Smooth muscle cell of the brain vasculature (primary cell): ENCODE results near the gene TRIM32.
"Not testable (repeated sequence)": the region's sequence is repeated elsewhere in the genome, so short reads cannot be mapped to it uniquely, and the experiment has no call there.

ENCODE experiments used
- DNase-seq: peaks from one replicate; pipeline ENCODE4 v3.0.0-alpha.2; 2012; ENCODE audit warnings: low read depth, low spot score

The TRIM32 gene

GRCh38 chr9:116674210-116674980, 12.7 kb upstream of the TRIM32 start:
- no peak for DNase-seq

- no peak for DNase-seq
Measured at GRCh38 chr9:116683535-116683934, 3.6 kb upstream of the TRIM32 start.

GRCh38 chr9:116685166-116685565, 1.9 kb upstream of the TRIM32 start:
- no peak for DNase-seq

- DNase-seq = no peak
Measured at GRCh38 chr9:116686135-116686534, 970 bp upstream of the TRIM32 start.

GRCh38 chr9:116686693-116687073, 422 bp upstream of the TRIM32 start:
- DNase-seq = no peak

GRCh38 chr9:116687754-116688135, 640 bp downstream of the TRIM32 start:
- no peak for DNase-seq

- DNase-seq = no peak
Measured at GRCh38 chr9:116688806-116689485, 1.8 kb downstream of the TRIM32 start.

GRCh38 chr9:116689486-116690032, 2.5 kb downstream of the TRIM32 start:
- DNase-seq = no peak

- not testable (repeated sequence) for DNase-seq
Measured at GRCh38 chr9:116690805-116691204, 3.7 kb downstream of the TRIM32 start.

- no peak for DNase-seq
Measured at GRCh38 chr9:116691607-116692006, 4.5 kb downstream of the TRIM32 start.

- no peak for DNase-seq
Measured at GRCh38 chr9:116692616-116693015, 5.5 kb downstream of the TRIM32 start.

GRCh38 chr9:116693233-116693731, 6.2 kb downstream of the TRIM32 start:
- no peak for DNase-seq

GRCh38 chr9:116694785-116695291, 7.7 kb downstream of the TRIM32 start:
- DNase-seq = no peak

- DNase-seq = no peak
Measured at GRCh38 chr9:116695438-116695837, 8.3 kb downstream of the TRIM32 start.

- DNase-seq = no peak
Measured at GRCh38 chr9:116697362-116697761, 10.3 kb downstream of the TRIM32 start.

GRCh38 chr9:116697887-116698286, 10.8 kb downstream of the TRIM32 start:
- no peak for DNase-seq

- DNase-seq = no peak
Measured at GRCh38 chr9:116700279-116700678, 13.2 kb downstream of the TRIM32 start.

GRCh38 chr9:116700882-116701865, 14.1 kb downstream of the TRIM32 start:
- DNase-seq = no peak

GRCh38 chr9:116701940-116702642, 15.0 kb downstream of the TRIM32 start:
- DNase-seq = no peak

GRCh38 chr9:116703634-116704033, 16.5 kb downstream of the TRIM32 start:
- no peak for DNase-seq

- no peak for DNase-seq
Measured at GRCh38 chr9:116704470-116704869, 17.4 kb downstream of the TRIM32 start.
